ENCODE results near the gene KCNN4.
"Not testable (repeated sequence)": the region's sequence is repeated elsewhere in the genome, so short reads cannot be mapped to it uniquely, and the experiment has no call there.

KCNN4 gene

GRCh38 chr19:43774103-43774939, 6.5 kb downstream of the KCNN4 start:
- no peak for DNase-seq (ENCODE audit: low read depth in 2 of 2)

- no peak for DNase-seq (ENCODE audit: low read depth in 2 of 2)
These were observed 7.1 kb downstream of the KCNN4 start for GRCh38 chr19:43773725-43774102.

GRCh38 chr19:43769256-43769655, 11.5 kb downstream of the KCNN4 start:
- no peak for DNase-seq (ENCODE audit: low read depth in 2 of 2)

- DNase-seq (ENCODE audit: low read depth in 2 of 2) = no peak
These were observed 12.3 kb downstream of the KCNN4 start for GRCh38 chr19:43768273-43769050.

GRCh38 chr19:43767818-43768217, 13.0 kb downstream of the KCNN4 start:
- no peak for DNase-seq (ENCODE audit: low read depth in 2 of 2)

GRCh38 chr19:43767316-43767715, 13.5 kb downstream of the KCNN4 start:
- DNase-seq (ENCODE audit: low read depth in 2 of 2) = no peak

- no peak for DNase-seq (ENCODE audit: low read depth in 2 of 2)
These were observed 14.1 kb downstream of the KCNN4 start for GRCh38 chr19:43766755-43767043.

GRCh38 chr19:43765109-43765876, 15.5 kb downstream of the KCNN4 start:
- peak; percentile 65 to 88 for DNase-seq (ENCODE audit: low read depth in 2 of 2)

- DNase-seq (ENCODE audit: low read depth in 2 of 2) = not testable (repeated sequence)
These were observed 16.1 kb downstream of the KCNN4 start for GRCh38 chr19:43764684-43765083.

GRCh38 chr19:43763473-43763939, 17.3 kb downstream of the KCNN4 start:
- no peak for DNase-seq (ENCODE audit: low read depth in 2 of 2)

GRCh38 chr19:43762814-43763213, 18.0 kb downstream of the KCNN4 start:
- DNase-seq (ENCODE audit: low read depth in 2 of 2) = no peak

GRCh38 chr19:43760941-43761340, 19.8 kb downstream of the KCNN4 start:
- DNase-seq (ENCODE audit: low read depth in 2 of 2) = no peak

- DNase-seq (ENCODE audit: low read depth in 2 of 2) = no peak
These were observed 21.3 kb downstream of the KCNN4 start for GRCh38 chr19:43759515-43759914.

GRCh38 chr19:43755256-43755801, 25.4 kb downstream of the KCNN4 start:
- DNase-seq (ENCODE audit: low read depth in 2 of 2) = peak; percentile 70 to 78

GRCh38 chr19:43754503-43755255, 26.1 kb downstream of the KCNN4 start, which contains the start of gene SMG9:
Gene SMG9 (minus strand): TSS chr19:43754962. CDS start chr19:43750741, 4,221 bp downstream.
- DNase-seq (ENCODE audit: low read depth in 2 of 2) = peak; percentile 96 to 97

- DNase-seq (ENCODE audit: low read depth in 2 of 2) = no peak
These were observed 26.6 kb downstream of the KCNN4 start for GRCh38 chr19:43754253-43754502.

- no peak for DNase-seq (ENCODE audit: low read depth in 2 of 2)
These were observed 28.4 kb downstream of the KCNN4 start for GRCh38 chr19:43752287-43752875.

GRCh38 chr19:43751466-43752220, 29.1 kb downstream of the KCNN4 start:
- no peak for DNase-seq (ENCODE audit: low read depth in 2 of 2)

- DNase-seq (ENCODE audit: low read depth in 2 of 2) = no peak
These were observed 30.9 kb downstream of the KCNN4 start for GRCh38 chr19:43749898-43750297.

GRCh38 chr19:43749152-43749551, 31.6 kb downstream of the KCNN4 start:
- no peak for DNase-seq (ENCODE audit: low read depth in 2 of 2)
